ENCODE measurements around the gene TNNT2. TPM values are rescaled to one million over a fixed set of nuclear protein-coding genes. Genes with fewer than 3 reads are reported as not detected.

The TNNT2 gene
- total RNA-seq, 1 donor from 2014 or later: 1.9 TPM

DNA sequence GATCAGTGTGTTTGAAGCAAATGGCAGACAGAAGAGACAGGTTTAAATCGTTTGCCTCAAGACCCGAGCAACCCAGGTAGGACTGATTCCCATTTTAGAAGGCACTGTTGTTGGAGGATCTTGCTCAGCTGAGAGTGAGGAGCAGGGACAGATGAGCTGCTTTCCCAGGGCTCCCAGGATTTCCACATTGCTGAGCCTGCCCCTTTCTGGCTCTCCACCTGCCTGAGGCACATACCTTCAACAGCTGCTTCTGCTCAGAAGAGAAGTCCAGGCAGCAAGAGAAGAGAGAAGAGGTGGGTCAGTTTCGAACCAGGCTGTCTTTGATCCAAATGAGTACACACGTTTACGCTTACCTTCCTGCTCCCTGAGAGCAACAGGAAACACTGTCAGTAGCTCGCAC lies 5.7 kb downstream of the TNNT2 start:
- no peaks in the 10 kb centered on the region for H3K9me3 Mint-ChIP-seq (ENCODE audit: low read depth)
- no peaks in the 10 kb centered on the region for H3K36me3 Mint-ChIP-seq (ENCODE audit: insufficient read depth)
- TF ChIP-seq, protein P1, sequence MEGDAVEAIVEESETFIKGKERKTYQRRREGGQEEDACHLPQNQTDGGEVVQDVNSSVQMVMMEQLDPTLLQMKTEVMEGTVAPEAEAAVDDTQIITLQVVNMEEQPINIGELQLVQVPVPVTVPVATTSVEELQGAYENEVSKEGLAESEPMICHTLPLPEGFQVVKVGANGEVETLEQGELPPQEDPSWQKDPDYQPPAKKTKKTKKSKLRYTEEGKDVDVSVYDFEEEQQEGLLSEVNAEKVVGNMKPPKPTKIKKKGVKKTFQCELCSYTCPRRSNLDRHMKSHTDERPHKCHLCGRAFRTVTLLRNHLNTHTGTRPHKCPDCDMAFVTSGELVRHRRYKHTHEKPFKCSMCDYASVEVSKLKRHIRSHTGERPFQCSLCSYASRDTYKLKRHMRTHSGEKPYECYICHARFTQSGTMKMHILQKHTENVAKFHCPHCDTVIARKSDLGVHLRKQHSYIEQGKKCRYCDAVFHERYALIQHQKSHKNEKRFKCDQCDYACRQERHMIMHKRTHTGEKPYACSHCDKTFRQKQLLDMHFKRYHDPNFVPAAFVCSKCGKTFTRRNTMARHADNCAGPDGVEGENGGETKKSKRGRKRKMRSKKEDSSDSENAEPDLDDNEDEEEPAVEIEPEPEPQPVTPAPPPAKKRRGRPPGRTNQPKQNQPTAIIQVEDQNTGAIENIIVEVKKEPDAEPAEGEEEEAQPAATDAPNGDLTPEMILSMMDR (IDR thresholded peaks at IDR 0.05; ENCODE audit: unreplicated experiment): no peak
- H3K4me1 Mint-ChIP-seq (ENCODE audit: low read depth): peaks cover 5% of the 10 kb centered on the region
- no peak for DNase-seq (ENCODE audit: low spot score, unreplicated experiment)
- H3K27me3 Mint-ChIP-seq: peaks cover 53% of the 10 kb centered on the region
- H3K4me3 Mint-ChIP-seq (ENCODE audit: low read depth): no peak overlapping the region
- H3K27ac Mint-ChIP-seq: no peak overlapping the region

DNA sequence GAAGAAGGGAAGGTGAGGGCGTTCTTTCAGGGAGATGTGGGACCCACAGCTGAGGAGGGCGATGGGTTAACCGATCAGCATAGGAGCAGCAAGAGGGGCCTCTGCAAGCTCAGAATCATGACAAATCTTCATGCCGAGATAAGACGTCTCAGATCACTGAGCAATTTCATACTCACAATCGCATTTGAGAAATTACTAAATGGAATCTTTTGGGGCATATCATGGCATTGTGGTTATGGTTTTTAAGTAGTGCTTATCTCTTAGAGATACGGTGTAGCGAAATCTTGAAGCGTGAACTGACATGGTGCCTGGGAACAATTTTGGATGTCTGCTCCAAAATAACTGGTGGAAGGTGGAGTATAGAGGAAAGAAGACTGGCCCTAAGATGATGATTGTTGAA lies 6.2 kb downstream of the TNNT2 start:
- H3K27ac Mint-ChIP-seq: no peak overlapping the region
- no peaks in the 10 kb centered on the region for H3K36me3 Mint-ChIP-seq (ENCODE audit: insufficient read depth)
- no peak overlapping the region for H3K4me3 Mint-ChIP-seq (ENCODE audit: low read depth)
- TF ChIP-seq, protein P1 (IDR thresholded peaks at IDR 0.05; ENCODE audit: unreplicated experiment): no peak
- H3K27me3 Mint-ChIP-seq: peaks cover 53% of the 10 kb centered on the region
- no peaks in the 10 kb centered on the region for H3K9me3 Mint-ChIP-seq (ENCODE audit: low read depth)
- peaks cover 2% of the 10 kb centered on the region for H3K4me1 Mint-ChIP-seq (ENCODE audit: low read depth)
- no peak for DNase-seq (ENCODE audit: low spot score, unreplicated experiment)

DNA sequence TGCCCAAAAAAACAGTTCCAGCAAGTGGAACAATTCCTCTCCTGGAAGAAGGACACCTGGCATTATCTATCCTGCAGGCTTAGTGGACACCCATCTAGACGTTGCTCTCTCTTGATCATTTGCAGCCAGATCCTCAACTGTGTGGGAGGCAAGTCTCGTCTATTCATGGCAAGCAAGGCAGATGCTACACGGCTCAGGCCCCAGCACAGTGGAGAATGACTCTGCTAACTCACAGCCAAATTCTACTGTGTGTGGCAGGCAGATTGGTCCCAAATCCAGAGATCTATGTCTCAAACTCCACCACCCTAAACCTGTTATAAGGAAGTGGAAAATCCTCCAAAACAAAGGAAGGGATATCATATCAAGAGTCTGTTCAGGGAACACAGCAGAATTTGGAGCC lies 7.0 kb downstream of the TNNT2 start:
- TF ChIP-seq, protein P1 (IDR thresholded peaks at IDR 0.05; ENCODE audit: unreplicated experiment): no peak
- no peak overlapping the region for H3K4me3 Mint-ChIP-seq (ENCODE audit: low read depth)

DNA sequence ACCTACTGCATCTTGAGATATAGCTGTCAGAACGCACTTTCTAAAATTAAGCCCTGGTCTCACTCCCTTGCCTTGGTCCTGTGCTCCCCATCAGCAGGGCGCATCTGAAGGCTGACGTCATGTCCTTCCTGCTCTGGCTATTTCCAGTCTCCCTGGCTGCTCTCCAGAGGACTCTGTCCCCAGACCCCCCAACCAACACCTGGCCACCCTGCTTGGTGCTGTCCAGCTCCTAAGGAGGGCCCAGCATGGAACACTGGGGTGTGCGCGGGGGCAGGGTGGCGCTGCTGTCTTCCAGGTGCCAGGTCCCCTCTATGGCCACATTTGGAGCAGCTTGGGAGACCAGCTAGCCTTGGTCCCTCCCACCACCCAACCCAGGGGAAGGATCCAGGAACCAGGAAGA lies 8.3 kb downstream of the TNNT2 start:
- no peak overlapping the region for H3K27ac Mint-ChIP-seq
- H3K36me3 Mint-ChIP-seq (ENCODE audit: insufficient read depth): no peaks in the 10 kb centered on the region
- TF ChIP-seq, protein P1 (IDR thresholded peaks at IDR 0.05; ENCODE audit: unreplicated experiment): no peak
- H3K4me1 Mint-ChIP-seq (ENCODE audit: low read depth): no peaks in the 10 kb centered on the region
- no peak for DNase-seq (ENCODE audit: low spot score, unreplicated experiment)
- H3K4me3 Mint-ChIP-seq (ENCODE audit: low read depth): no peak overlapping the region
- H3K9me3 Mint-ChIP-seq (ENCODE audit: low read depth): no peaks in the 10 kb centered on the region
- peaks cover 48% of the 10 kb centered on the region for H3K27me3 Mint-ChIP-seq

More for the DNA sequence above, 7.0 kb downstream of the TNNT2 start:
- no peaks in the 10 kb centered on the region for H3K9me3 Mint-ChIP-seq (ENCODE audit: low read depth)
- H3K27me3 Mint-ChIP-seq: peaks cover 56% of the 10 kb centered on the region
- H3K27ac Mint-ChIP-seq: no peak overlapping the region
- no peak for DNase-seq (ENCODE audit: low spot score, unreplicated experiment)
- H3K36me3 Mint-ChIP-seq (ENCODE audit: insufficient read depth): no peaks in the 10 kb centered on the region
- peaks cover 1% of the 10 kb centered on the region for H3K4me1 Mint-ChIP-seq (ENCODE audit: low read depth)

DNA sequence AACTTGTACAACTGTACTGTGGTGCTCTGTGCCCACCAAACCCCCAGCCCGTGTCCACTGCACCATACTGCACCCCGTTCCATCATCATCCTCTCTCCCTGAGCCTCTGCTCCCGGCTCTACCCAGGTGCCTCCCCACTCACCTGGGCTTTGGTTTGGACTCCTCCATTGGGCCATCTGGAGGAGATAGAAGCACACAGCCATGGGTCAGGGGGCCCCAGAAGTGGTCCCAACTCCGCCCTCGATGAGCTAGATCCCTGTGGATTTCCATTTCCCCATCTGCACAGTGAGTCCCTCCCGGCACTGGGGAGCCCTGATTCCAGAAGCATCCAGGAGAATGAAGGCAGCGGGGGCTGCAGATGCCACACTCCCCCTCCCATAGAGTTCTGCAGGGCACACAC lies 10.8 kb downstream of the TNNT2 start:
- Mint-ChIP-seq H3K36me3 (ENCODE audit: insufficient read depth) (no peaks in the 10 kb centered on the region), H3K4me3 (ENCODE audit: low read depth) (no peak overlapping the region), H3K9me3 (ENCODE audit: low read depth) (no peaks in the 10 kb centered on the region), H3K27me3 (peaks cover 42% of the 10 kb centered on the region), H3K27ac (no peak overlapping the region), H3K4me1 (ENCODE audit: low read depth) (no peaks in the 10 kb centered on the region)
- DNase-seq (ENCODE audit: low spot score, unreplicated experiment): no peak
- TF ChIP-seq, protein P1 (IDR thresholded peaks at IDR 0.05; ENCODE audit: unreplicated experiment): no peak

All from progenitor cell of endocrine pancreas (in vitro differentiated cells).